Activated T-cell treated with anti-CD3 and anti-CD28 coated beads for 48 hours (primary cell): ENCODE measurements around the gene LARP4.

ENCODE experiments used
- DNase-seq: peaks from one replicate; pipeline ENCODE4 v3.0.0-alpha.2; 2020; ENCODE audit warnings: low read depth

LARP4 gene

GRCh38 chr12:50527359-50527726, 126.7 kb downstream of the LARP4 start:
- no peak for DNase-seq

GRCh38 chr12:50528800-50529199, 128.1 kb downstream of the LARP4 start:
- no peak for DNase-seq

GRCh38 chr12:50529345-50529744, 128.7 kb downstream of the LARP4 start:
- no peak for DNase-seq
